Stomach smooth muscle (tissue), 2 donors: ENCODE measurements around the gene VWDE.
"Not testable (repeated sequence)": the region's sequence is repeated elsewhere in the genome, so short reads cannot be mapped to it uniquely, and the experiment has no call there.

Experiments
- H3K27ac ChIP-seq: one replicate; pipeline ENCODE4 v1.7.0; 2013; ENCODE audit warnings: mild to moderate bottlenecking, low read length, inconsistent platforms
- H3K27me3 ChIP-seq, 2 donors: one replicate each; pipeline ENCODE4 v1.7.0; 2013; ENCODE audit warnings: low read length in 2 of 2; ENCODE audit not compliant: insufficient read depth in 2 of 2, control insufficient read depth in 1 of 2
- H3K36me3 ChIP-seq, 2 donors: one replicate each; pipeline ENCODE4 v1.7.0; 2013; ENCODE audit warnings: low read length in 2 of 2; ENCODE audit not compliant: control insufficient read depth in 2 of 2, insufficient read depth in 2 of 2
- H3K4me1 ChIP-seq: one replicate; pipeline ENCODE4 v1.7.0; 2013; ENCODE audit warnings: low read length; ENCODE audit not compliant: control insufficient read depth, insufficient read depth
- H3K4me3 ChIP-seq, 2 donors: one replicate each; pipeline ENCODE4 v1.7.0; 2013; ENCODE audit warnings: low read length in 2 of 2
- H3K9ac ChIP-seq, 2 donors: one replicate each; pipeline ENCODE4 v1.7.0; 2013; ENCODE audit warnings: low read length in 2 of 2, mild to moderate bottlenecking in 1 of 2
- H3K9me3 ChIP-seq, 2 donors: one replicate each; pipeline ENCODE4 v1.7.0; 2013; ENCODE audit warnings: low read length in 2 of 2; ENCODE audit not compliant: control insufficient read depth in 2 of 2
- donor health status: healthy.
- donor health status: Pancreatic carcinoma.

The VWDE gene

GRCh38 chr7:12401538-12402364 lies 1.9 kb downstream of the VWDE start:
- Histone ChIP-seq H3K27ac (no peak overlapping the region), H3K27me3 (peaks cover 0 to 4% of the 10 kb centered on the region in 2 donors), H3K9me3 (no peaks in the 10 kb centered on the region), H3K9ac (no peak overlapping the region), H3K4me3 (no peak overlapping the region), H3K4me1 (peaks cover 5% of the 10 kb centered on the region), H3K36me3 (no peaks in the 10 kb centered on the region)

GRCh38 chr7:12398186-12398585 lies 5.5 kb downstream of the VWDE start:
- Histone ChIP-seq H3K27ac (no peak overlapping the region), H3K4me1 (no peaks in the 10 kb centered on the region), H3K9me3 (no peaks in the 10 kb centered on the region), H3K27me3 (peaks cover 0 to 4% of the 10 kb centered on the region in 2 donors), H3K9ac (no peak overlapping the region), H3K36me3 (no peaks in the 10 kb centered on the region), H3K4me3 (no peak overlapping the region)

GRCh38 chr7:12397671-12398070 lies 6.0 kb downstream of the VWDE start:
- Histone ChIP-seq H3K4me3 (no peak overlapping the region), H3K9me3 (no peaks in the 10 kb centered on the region), H3K36me3 (no peaks in the 10 kb centered on the region), H3K27ac (no peak overlapping the region), H3K9ac (no peak overlapping the region), H3K27me3 (peaks cover 0 to 4% of the 10 kb centered on the region in 2 donors), H3K4me1 (no peaks in the 10 kb centered on the region)

GRCh38 chr7:12396670-12397069 lies 7.0 kb downstream of the VWDE start:
- H3K27me3 ChIP-seq, H3K36me3 ChIP-seq, H3K4me3 ChIP-seq, H3K9me3 ChIP-seq, H3K9ac ChIP-seq, H3K27ac ChIP-seq, H3K4me1 ChIP-seq: not testable (repeated sequence)

GRCh38 chr7:12391922-12392615 lies 11.6 kb downstream of the VWDE start:
- Histone ChIP-seq H3K4me3 (no peak overlapping the region), H3K27me3 (no peaks in the 10 kb centered on the region), H3K27ac (no peak overlapping the region), H3K9me3 (no peaks in the 10 kb centered on the region), H3K9ac (no peak overlapping the region), H3K4me1 (no peaks in the 10 kb centered on the region), H3K36me3 (no peaks in the 10 kb centered on the region)

- H3K27ac ChIP-seq = no peak overlapping the region
- no peaks in the 10 kb centered on the region for H3K27me3 ChIP-seq
- no peaks in the 10 kb centered on the region for H3K4me1 ChIP-seq
- H3K9ac ChIP-seq = no peak overlapping the region
- H3K36me3 ChIP-seq = no peaks in the 10 kb centered on the region
- no peak overlapping the region for H3K4me3 ChIP-seq
- H3K9me3 ChIP-seq = no peaks in the 10 kb centered on the region
These were observed 14.5 kb downstream of the VWDE start for GRCh38 chr7:12389089-12389700.

GRCh38 chr7:12386313-12386740 lies 17.3 kb downstream of the VWDE start:
- Histone ChIP-seq H3K9ac (no peak overlapping the region), H3K27ac (no peak overlapping the region), H3K27me3 (no peaks in the 10 kb centered on the region), H3K4me3 (no peak overlapping the region), H3K4me1 (no peaks in the 10 kb centered on the region), H3K9me3 (no peaks in the 10 kb centered on the region), H3K36me3 (no peaks in the 10 kb centered on the region)

GRCh38 chr7:12385364-12385786 lies 18.3 kb downstream of the VWDE start:
- no peak overlapping the region for H3K9ac ChIP-seq
- no peak overlapping the region for H3K4me3 ChIP-seq
- no peaks in the 10 kb centered on the region for H3K4me1 ChIP-seq
- no peaks in the 10 kb centered on the region for H3K27me3 ChIP-seq
- no peaks in the 10 kb centered on the region for H3K9me3 ChIP-seq
- no peak overlapping the region for H3K27ac ChIP-seq
- H3K36me3 ChIP-seq = no peaks in the 10 kb centered on the region

- H3K4me3 ChIP-seq = no peak overlapping the region
- H3K9ac ChIP-seq = no peak overlapping the region
- H3K4me1 ChIP-seq = no peaks in the 10 kb centered on the region
These were observed 20.3 kb downstream of the VWDE start for GRCh38 chr7:12383377-12383776.

GRCh38 chr7:12378389-12378788 lies 25.3 kb downstream of the VWDE start:
- Histone ChIP-seq H3K4me3 (no peak overlapping the region), H3K9me3 (no peaks in the 10 kb centered on the region), H3K27ac (no peak overlapping the region), H3K27me3 (no peaks in the 10 kb centered on the region), H3K4me1 (no peaks in the 10 kb centered on the region), H3K9ac (no peak overlapping the region), H3K36me3 (no peaks in the 10 kb centered on the region)

More at GRCh38 chr7:12383377-12383776, 20.3 kb downstream of the VWDE start:
- Histone ChIP-seq H3K9me3 (no peaks in the 10 kb centered on the region), H3K27ac (no peak overlapping the region), H3K27me3 (no peaks in the 10 kb centered on the region), H3K36me3 (no peaks in the 10 kb centered on the region)
